ENCODE data around the gene SLC2A2. TPM values are rescaled to one million over a fixed set of nuclear protein-coding genes. Genes with fewer than 3 reads are reported as not detected.
"Not testable (repeated sequence)": the region's sequence is repeated elsewhere in the genome, so short reads cannot be mapped to it uniquely, and the experiment has no call there.

The SLC2A2 gene
- total and polyA plus RNA-seq, 2 donors: 0.05 TPM; not detected in 1

DNA sequence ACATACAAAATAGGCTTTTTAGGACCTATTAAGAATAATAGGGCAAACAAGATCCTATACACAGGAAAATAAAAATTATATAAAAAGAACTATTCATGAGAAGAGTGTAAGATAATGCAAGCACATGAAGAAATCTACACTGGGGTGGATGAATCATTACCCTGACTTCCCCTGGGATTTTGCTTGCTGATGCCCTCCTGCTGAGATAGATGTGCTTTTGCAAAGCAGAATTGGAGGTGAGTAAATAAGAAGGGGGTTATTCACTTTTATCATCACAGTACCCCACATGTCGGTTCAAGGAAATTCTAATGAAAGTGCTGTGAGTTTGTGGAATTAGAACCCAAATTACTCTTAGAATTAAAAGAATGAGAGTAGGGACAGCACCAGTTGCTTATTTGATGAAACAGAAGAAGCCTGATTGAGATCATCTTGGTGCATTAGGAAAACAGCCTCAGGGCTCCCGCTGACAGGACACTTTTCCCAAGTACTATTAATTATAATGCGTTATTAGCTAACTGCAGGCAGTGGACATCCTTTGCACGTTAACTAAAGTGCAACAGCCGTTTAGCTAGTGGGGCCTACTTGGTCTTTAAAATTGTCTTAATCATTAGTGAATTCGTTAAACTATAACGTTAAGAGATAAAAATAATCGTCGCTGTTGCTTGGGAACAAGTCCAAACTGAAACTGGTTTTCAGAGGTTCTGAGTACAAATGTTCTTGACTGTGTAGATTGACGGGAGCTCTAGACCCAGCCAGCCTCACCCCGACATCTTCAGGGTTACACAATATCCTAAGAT lies 48.4 kb downstream of the SLC2A2 start:
- H3K4me3 ChIP-seq (ENCODE audit: low read length in 2 of 2): no peak overlapping the region
- no peaks in the 10 kb centered on the region for H3K36me3 ChIP-seq (ENCODE audit: control insufficient read depth in 2 of 2, insufficient read depth in 2 of 2, low read length in 1 of 2)
- no peaks in the 10 kb centered on the region for H3K27me3 ChIP-seq (ENCODE audit: control insufficient read depth in 2 of 2, insufficient read depth in 1 of 2, low read length in 1 of 2)
- no peak for DNase-seq (ENCODE audit: low read depth in 6 of 9, low spot score in 9 of 9)
- 96% methylated on average over 11 of the region's 11 CpGs for WGBS
- no peaks in the 10 kb centered on the region for H3K4me1 ChIP-seq (ENCODE audit: control insufficient read depth in 2 of 2, insufficient read depth in 2 of 2, low read length in 2 of 2)
- H3K27ac ChIP-seq (ENCODE audit: low read depth in 1 of 2, low read length in 1 of 2): no peak overlapping the region
- no peaks in the 10 kb centered on the region for H3K9me3 ChIP-seq (ENCODE audit: control insufficient read depth in 2 of 2, insufficient read depth in 1 of 2, low read length in 1 of 2)

DNA sequence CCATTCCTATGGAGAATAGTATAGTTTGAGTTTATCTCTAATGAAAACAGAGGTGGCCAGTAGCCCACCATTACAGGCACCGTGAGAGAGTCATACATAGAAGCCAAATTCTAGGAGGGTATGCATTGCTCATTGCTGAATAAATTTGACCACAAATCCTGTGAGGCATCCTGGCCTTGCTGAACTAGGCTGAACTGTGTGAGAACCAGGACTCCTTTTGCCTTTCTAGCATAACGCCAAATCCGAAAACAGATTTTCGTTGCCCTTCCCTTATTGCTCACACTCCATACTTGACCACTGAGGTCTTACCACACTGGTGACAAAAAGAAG lies 50.4 kb downstream of the SLC2A2 start:
- 96% methylated on average over 4 of the region's 4 CpGs for WGBS
- no peak for DNase-seq (ENCODE audit: low read depth in 6 of 9, low spot score in 9 of 9)
- Histone ChIP-seq H3K9me3 (ENCODE audit: control insufficient read depth in 2 of 2, insufficient read depth in 1 of 2, low read length in 1 of 2) (no peaks in the 10 kb centered on the region), H3K27me3 (ENCODE audit: control insufficient read depth in 2 of 2, insufficient read depth in 1 of 2, low read length in 1 of 2) (no peaks in the 10 kb centered on the region), H3K36me3 (ENCODE audit: control insufficient read depth in 2 of 2, insufficient read depth in 2 of 2, low read length in 1 of 2) (no peaks in the 10 kb centered on the region), H3K4me3 (ENCODE audit: low read length in 2 of 2) (no peak overlapping the region), H3K4me1 (ENCODE audit: control insufficient read depth in 2 of 2, insufficient read depth in 2 of 2, low read length in 2 of 2) (no peaks in the 10 kb centered on the region), H3K27ac (ENCODE audit: low read depth in 1 of 2, low read length in 1 of 2) (no peak overlapping the region)

DNA sequence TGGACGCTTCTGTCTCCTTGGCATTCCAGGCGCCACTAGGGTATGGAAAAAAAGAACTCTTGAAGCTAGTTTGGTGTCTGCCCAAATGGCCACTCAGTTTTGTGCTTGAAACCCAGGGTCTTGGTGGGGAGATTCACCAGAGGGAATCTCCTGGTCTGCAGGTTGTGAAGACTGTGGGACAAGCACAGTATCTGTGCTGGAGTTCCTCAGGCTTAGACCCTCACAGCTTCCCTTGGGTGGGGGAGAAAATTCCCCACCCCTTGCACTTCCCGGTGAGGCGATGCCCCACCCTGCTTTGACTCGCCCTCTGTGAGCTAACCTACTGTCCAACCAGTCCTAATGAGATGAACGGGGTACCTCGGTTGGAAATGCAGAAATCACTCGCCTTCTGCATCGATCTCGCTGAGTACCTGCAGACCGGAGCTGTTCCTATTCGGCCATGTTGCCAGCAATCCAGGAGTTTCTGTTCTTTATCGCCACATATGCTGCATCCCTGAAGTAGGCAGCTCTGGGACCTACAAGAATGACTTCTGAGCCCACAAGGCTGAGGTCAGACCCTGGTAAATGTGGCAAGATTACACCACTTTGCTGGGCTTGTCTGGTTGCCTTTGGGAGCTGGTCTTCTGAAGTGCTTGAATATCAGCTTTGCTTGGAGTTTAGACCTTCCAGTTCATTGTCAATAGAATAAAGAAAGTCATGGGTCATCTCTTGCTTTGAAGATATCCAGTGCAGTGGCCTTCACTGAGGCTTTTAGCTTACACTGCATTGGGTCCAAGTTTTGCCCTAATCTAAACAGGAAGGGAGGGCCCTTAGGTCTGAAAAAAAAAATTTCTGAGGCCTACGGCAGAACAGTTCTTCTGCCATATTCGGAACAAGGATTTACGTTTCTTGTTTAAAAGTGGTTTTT lies 51.0 kb downstream of the SLC2A2 start:
- Histone ChIP-seq H3K4me1 (ENCODE audit: control insufficient read depth in 2 of 2, insufficient read depth in 2 of 2, low read length in 2 of 2) (no peaks in the 10 kb centered on the region), H3K27ac (ENCODE audit: low read depth in 1 of 2, low read length in 1 of 2) (no peak overlapping the region), H3K9me3 (ENCODE audit: control insufficient read depth in 2 of 2, insufficient read depth in 1 of 2, low read length in 1 of 2) (no peaks in the 10 kb centered on the region), H3K36me3 (ENCODE audit: control insufficient read depth in 2 of 2, insufficient read depth in 2 of 2, low read length in 1 of 2) (no peaks in the 10 kb centered on the region), H3K27me3 (ENCODE audit: control insufficient read depth in 2 of 2, insufficient read depth in 1 of 2, low read length in 1 of 2) (no peaks in the 10 kb centered on the region), H3K4me3 (ENCODE audit: low read length in 2 of 2) (no peak overlapping the region)
- DNase-seq (ENCODE audit: low read depth in 6 of 9, low spot score in 9 of 9): no peak
- 97% methylated on average over 16 of the region's 16 CpGs for WGBS

DNA sequence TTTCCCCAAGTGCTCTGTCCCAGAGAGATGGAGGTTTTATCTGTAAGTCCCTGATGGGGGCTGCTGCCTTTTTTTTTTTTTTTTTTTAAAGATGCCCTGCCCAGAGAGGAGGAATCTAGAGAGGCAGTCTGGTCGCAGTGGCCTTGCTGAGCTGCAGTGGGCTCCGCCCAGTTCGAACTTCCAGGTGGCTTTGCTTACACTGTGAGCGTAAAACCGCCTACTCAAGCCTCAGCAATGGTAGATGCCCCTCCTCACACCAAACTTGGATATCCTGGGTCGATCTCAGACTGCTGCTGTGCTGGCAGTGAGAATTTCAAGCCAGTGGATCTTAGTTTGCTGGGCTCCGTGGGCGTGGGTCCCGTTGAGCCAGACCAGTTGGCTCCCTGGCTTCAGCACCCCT lies 51.6 kb downstream of the SLC2A2 start:
- no peak overlapping the region for H3K4me3 ChIP-seq (ENCODE audit: low read length in 2 of 2)

DNA sequence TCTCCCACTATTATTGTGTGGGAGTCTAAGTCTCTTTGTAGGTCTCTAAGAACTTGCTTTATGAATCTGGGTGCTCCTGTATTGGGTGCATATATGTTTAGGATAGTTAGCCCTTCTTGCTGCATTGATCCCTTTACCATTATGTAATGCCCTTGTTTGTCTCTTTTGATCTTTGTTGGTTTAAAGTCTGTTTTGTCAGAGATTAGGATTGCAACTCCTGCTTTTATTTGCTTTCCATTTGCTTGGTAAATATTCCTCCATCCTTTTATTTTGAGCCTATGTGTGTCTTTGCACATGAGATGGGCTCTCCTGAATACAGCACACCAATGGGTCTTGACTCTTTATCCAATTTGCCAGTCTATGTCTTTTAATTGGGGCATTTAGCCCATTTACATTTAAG lies 53.6 kb downstream of the SLC2A2 start:
- H3K4me1 ChIP-seq (ENCODE audit: control insufficient read depth in 2 of 2, insufficient read depth in 2 of 2, low read length in 2 of 2); H3K9me3 ChIP-seq (ENCODE audit: control insufficient read depth in 2 of 2, insufficient read depth in 1 of 2, low read length in 1 of 2); H3K27me3 ChIP-seq (ENCODE audit: control insufficient read depth in 2 of 2, insufficient read depth in 1 of 2, low read length in 1 of 2); H3K4me3 ChIP-seq (ENCODE audit: low read length in 2 of 2); DNase-seq (ENCODE audit: low read depth in 6 of 9, low spot score in 9 of 9); H3K27ac ChIP-seq (ENCODE audit: low read depth in 1 of 2, low read length in 1 of 2); H3K36me3 ChIP-seq (ENCODE audit: control insufficient read depth in 2 of 2, insufficient read depth in 2 of 2, low read length in 1 of 2): not testable (repeated sequence)

More for the DNA sequence above, 51.6 kb downstream of the SLC2A2 start:
- Histone ChIP-seq H3K27ac (ENCODE audit: low read depth in 1 of 2, low read length in 1 of 2) (no peak overlapping the region), H3K4me1 (ENCODE audit: control insufficient read depth in 2 of 2, insufficient read depth in 2 of 2, low read length in 2 of 2) (no peaks in the 10 kb centered on the region), H3K9me3 (ENCODE audit: control insufficient read depth in 2 of 2, insufficient read depth in 1 of 2, low read length in 1 of 2) (no peaks in the 10 kb centered on the region), H3K27me3 (ENCODE audit: control insufficient read depth in 2 of 2, insufficient read depth in 1 of 2, low read length in 1 of 2) (no peaks in the 10 kb centered on the region), H3K36me3 (ENCODE audit: control insufficient read depth in 2 of 2, insufficient read depth in 2 of 2, low read length in 1 of 2) (no peaks in the 10 kb centered on the region)
- 94% methylated on average over 9 of the region's 9 CpGs for WGBS
- DNase-seq (ENCODE audit: low read depth in 6 of 9, low spot score in 9 of 9): no peak

DNA sequence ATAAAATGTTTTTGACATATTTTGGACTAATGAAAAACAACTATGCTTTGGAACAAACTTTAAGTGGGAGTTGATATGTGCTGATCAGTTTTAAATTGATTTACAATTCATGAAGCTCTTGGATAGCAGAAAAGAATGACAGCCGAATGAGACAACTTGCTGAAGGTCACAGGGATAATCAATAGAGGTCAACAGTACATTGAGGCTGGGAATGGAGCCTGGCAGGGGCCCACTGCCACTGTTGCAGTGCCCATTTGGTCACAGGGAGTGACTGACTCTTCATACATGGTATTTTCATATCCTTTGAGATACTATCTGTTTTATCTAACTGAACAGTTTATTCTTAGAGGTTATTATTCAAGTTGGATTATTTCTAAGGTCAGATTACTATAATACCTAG lies 59.4 kb downstream of the SLC2A2 start:
- WGBS: 93% methylated on average over 1 of the region's 1 CpG
- no peak overlapping the region for H3K27ac ChIP-seq (ENCODE audit: low read depth in 1 of 2, low read length in 1 of 2)

DNA sequence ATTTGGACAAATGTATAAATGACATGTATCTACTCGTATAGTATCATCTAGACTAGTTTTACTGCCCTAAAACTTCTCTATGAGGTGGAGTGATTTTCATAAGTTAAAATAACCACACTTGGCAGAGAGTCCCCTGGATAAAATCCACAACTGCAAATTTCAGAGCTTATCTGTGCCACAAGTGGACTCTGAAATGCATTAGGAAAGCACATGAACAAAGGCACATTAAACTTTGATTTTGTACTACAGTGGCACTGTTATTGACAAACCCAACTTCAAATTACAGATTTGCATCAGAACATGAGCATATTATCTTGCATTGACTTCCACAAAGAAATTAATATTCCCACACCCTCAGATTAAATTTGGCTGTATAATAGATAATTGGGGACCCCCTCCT lies 60.0 kb downstream of the SLC2A2 start:
- no peak overlapping the region for H3K27ac ChIP-seq (ENCODE audit: low read depth in 1 of 2, low read length in 1 of 2)
- no peaks in the 10 kb centered on the region for H3K4me1 ChIP-seq (ENCODE audit: control insufficient read depth in 2 of 2, insufficient read depth in 2 of 2, low read length in 2 of 2)
- H3K9me3 ChIP-seq (ENCODE audit: control insufficient read depth in 2 of 2, insufficient read depth in 1 of 2, low read length in 1 of 2): no peaks in the 10 kb centered on the region
- DNase-seq (ENCODE audit: low read depth in 6 of 9, low spot score in 9 of 9): no peak
- H3K27me3 ChIP-seq (ENCODE audit: control insufficient read depth in 2 of 2, insufficient read depth in 1 of 2, low read length in 1 of 2): no peaks in the 10 kb centered on the region
- no peak overlapping the region for H3K4me3 ChIP-seq (ENCODE audit: low read length in 2 of 2)
- WGBS: 97% methylated on average over 1 of the region's 1 CpG
- H3K36me3 ChIP-seq (ENCODE audit: control insufficient read depth in 2 of 2, insufficient read depth in 2 of 2, low read length in 1 of 2): no peaks in the 10 kb centered on the region

More for the DNA sequence above, 59.4 kb downstream of the SLC2A2 start:
- H3K36me3 ChIP-seq (ENCODE audit: control insufficient read depth in 2 of 2, insufficient read depth in 2 of 2, low read length in 1 of 2): no peaks in the 10 kb centered on the region
- no peak for DNase-seq (ENCODE audit: low read depth in 6 of 9, low spot score in 9 of 9)
- H3K27me3 ChIP-seq (ENCODE audit: control insufficient read depth in 2 of 2, insufficient read depth in 1 of 2, low read length in 1 of 2): no peaks in the 10 kb centered on the region
- no peaks in the 10 kb centered on the region for H3K9me3 ChIP-seq (ENCODE audit: control insufficient read depth in 2 of 2, insufficient read depth in 1 of 2, low read length in 1 of 2)
- no peaks in the 10 kb centered on the region for H3K4me1 ChIP-seq (ENCODE audit: control insufficient read depth in 2 of 2, insufficient read depth in 2 of 2, low read length in 2 of 2)
- H3K4me3 ChIP-seq (ENCODE audit: low read length in 2 of 2): no peak overlapping the region

DNA sequence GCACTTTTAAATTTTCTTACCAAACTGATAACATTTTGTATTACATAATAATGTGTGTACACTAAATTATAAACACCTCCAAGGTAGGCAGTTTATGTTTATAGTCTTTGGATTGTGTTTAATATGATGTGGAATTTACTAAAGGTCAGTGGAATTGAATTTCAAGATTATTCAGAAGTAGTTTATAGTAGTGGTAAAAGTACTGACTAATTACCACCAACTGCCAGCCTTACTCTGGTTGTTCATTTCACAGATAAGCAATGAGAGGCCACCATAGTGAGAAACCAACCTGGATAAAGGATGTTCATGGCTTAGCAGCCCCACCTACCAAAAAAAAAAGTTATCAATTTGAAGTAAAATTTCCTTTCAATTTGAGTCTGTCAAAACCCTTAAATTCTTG lies 64.1 kb downstream of the SLC2A2 start:
- no peak for DNase-seq (ENCODE audit: low read depth in 6 of 9, low spot score in 9 of 9)
- H3K27me3 ChIP-seq (ENCODE audit: control insufficient read depth in 2 of 2, insufficient read depth in 1 of 2, low read length in 1 of 2): no peaks in the 10 kb centered on the region
- no peaks in the 10 kb centered on the region for H3K36me3 ChIP-seq (ENCODE audit: control insufficient read depth in 2 of 2, insufficient read depth in 2 of 2, low read length in 1 of 2)
- no peak overlapping the region for H3K27ac ChIP-seq (ENCODE audit: low read depth in 1 of 2, low read length in 1 of 2)
- no peaks in the 10 kb centered on the region for H3K4me1 ChIP-seq (ENCODE audit: control insufficient read depth in 2 of 2, insufficient read depth in 2 of 2, low read length in 2 of 2)
- no peak overlapping the region for H3K4me3 ChIP-seq (ENCODE audit: low read length in 2 of 2)
- no peaks in the 10 kb centered on the region for H3K9me3 ChIP-seq (ENCODE audit: control insufficient read depth in 2 of 2, insufficient read depth in 1 of 2, low read length in 1 of 2)

DNA sequence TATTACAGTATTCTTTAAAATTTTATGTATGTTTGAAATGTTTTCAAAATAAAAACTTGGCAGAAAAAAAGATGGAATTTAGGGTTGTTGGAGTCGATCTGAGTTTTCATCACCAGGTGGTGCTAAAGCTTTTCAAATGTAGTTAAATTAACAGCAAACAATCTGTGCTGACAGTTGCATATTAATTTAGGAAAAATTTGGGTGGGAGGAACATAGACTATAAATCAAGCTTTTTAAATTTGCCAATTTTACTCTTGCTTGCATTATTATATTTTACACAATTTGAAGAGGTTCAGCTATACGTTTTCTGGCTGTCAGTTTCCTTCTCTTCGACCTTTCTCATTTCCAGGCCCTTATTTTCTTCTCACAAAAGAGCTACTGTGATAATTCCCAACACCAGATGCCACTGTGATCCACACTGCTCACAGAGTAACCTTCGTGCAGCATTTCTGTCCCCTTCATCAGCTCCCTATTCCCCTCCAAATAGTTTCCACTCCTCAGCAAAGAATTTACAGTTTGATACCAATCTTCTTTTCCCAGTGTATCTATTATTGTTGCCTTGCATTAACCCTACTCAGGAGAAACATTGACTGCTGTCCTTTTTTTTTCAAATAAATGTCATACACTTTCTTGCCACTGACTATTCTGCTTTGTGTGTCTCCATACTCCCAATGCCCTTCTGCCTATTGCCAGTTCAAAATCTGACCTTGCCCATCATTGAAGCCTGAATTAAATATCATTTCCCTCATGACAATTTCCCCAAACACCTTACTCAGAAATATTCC lies 64.7 kb downstream of the SLC2A2 start:
- H3K27ac ChIP-seq (ENCODE audit: low read depth in 1 of 2, low read length in 1 of 2): no peak overlapping the region
- H3K27me3 ChIP-seq (ENCODE audit: control insufficient read depth in 2 of 2, insufficient read depth in 1 of 2, low read length in 1 of 2): no peaks in the 10 kb centered on the region
- H3K4me3 ChIP-seq (ENCODE audit: low read length in 2 of 2): no peak overlapping the region
- no peaks in the 10 kb centered on the region for H3K36me3 ChIP-seq (ENCODE audit: control insufficient read depth in 2 of 2, insufficient read depth in 2 of 2, low read length in 1 of 2)
- H3K4me1 ChIP-seq (ENCODE audit: control insufficient read depth in 2 of 2, insufficient read depth in 2 of 2, low read length in 2 of 2): no peaks in the 10 kb centered on the region
- DNase-seq (ENCODE audit: low read depth in 6 of 9, low spot score in 9 of 9): peak in 7 of 9 donors; percentile 1 to 41 (median 4)
- 55% methylated on average over 4 of the region's 4 CpGs for WGBS
- no peaks in the 10 kb centered on the region for H3K9me3 ChIP-seq (ENCODE audit: control insufficient read depth in 2 of 2, insufficient read depth in 1 of 2, low read length in 1 of 2)

All from thymus (tissue), 11 donors.